SK-N-SH treated with all-trans-retinoic acid at 6 μM for 48 hours (cell line): ENCODE measurements around the gene NACC1.

Experiments used
- ISL1 ChIP-seq: fragments of 250-450 bp; sonication (Bioruptor Pico); IDR thresholded peaks from 2 replicates; pipeline ENCODE4 v2.1.2; 2022; ENCODE audit warnings: mild to moderate bottlenecking, moderate library complexity
- RARB ChIP-seq: fragments of 250-450 bp; sonication (Bioruptor Pico); IDR thresholded peaks from 2 replicates; pipeline ENCODE4 v1.8.0; 2021; ENCODE audit warnings: mild to moderate bottlenecking, moderate library complexity

GRCh38 chr19:13169769-13170168, 51.7 kb downstream of the NACC1 start:
- no peak for TF ChIP-seq ISL1 (CRISPR knock-in tag)
- TF ChIP-seq RARB (CRISPR knock-in tag), result no peak
